ENCODE measurements around the gene SPNS3. TPM values are rescaled to one million over a fixed set of nuclear protein-coding genes. Genes with fewer than 3 reads are reported as not detected.

Gene SPNS3
- total RNA-seq, result under 1 TPM; 0.08 to 0.89 (median 0.44) TPM
- polyA plus RNA-seq, result under 1 TPM; 0.84 to 0.96 TPM

- TF ChIP-seq CTCF (IDR thresholded peaks at IDR 0.05), result no peak
- Histone ChIP-seq H3K27ac (no peak within 1 kb of the TSS), H3K9me3 (no peaks in the 10 kb centered on the region), H3K4me3 (no peak within 1 kb of the TSS), H3K4me1 (no peaks in the 10 kb centered on the region), H3K36me3 (no peaks in the 10 kb centered on the region), H3K27me3 (no peaks in the 10 kb centered on the region)
- ATAC-seq, result peak in 2 of 4 donors; percentile 18 to 57
- no peak for DNase-seq
- FAIRE-seq, result no peak
- whole genome bisulfite sequencing, 2 donors, result 68 to 74% methylated on average over 12 to 13 of the region's 13 CpGs
- intact Hi-C loops (cut with DNase I), result loop anchor here in 1 of 3 donors (10.0 kb wide), 1 partner anchor 71 kb away; no protein-coding TSS in a partner anchor
Observed at GRCh38 chr17:4433515-4434031, at the start of gene SPNS3. SPNS3 (plus strand) TSS chr17:4433940; CDS start chr17:4433968, 28 bp downstream.

GRCh38 chr17:4386406-4386805 is 47.3 kb upstream of the SPNS3 start:
- Histone ChIP-seq H3K4me3 (no peak overlapping the region), H3K9me3 (no peaks in the 10 kb centered on the region), H3K27ac (no peak overlapping the region), H3K27me3 (no peaks in the 10 kb centered on the region), H3K36me3 (no peaks in the 10 kb centered on the region), H3K4me1 (no peaks in the 10 kb centered on the region)
- ATAC-seq (no peak), DNase-seq (no peak), FAIRE-seq (no peak)
- TF ChIP-seq CTCF (IDR thresholded peaks at IDR 0.05), result no peak
- intact Hi-C loops (cut with DNase I), result no loop called here
- 93 to 97% methylated on average over 2 of the region's 2 CpGs for WGBS, 2 donors

GRCh38 chr17:4387137-4387536 is 46.6 kb upstream of the SPNS3 start:
- FAIRE-seq (no peak), ATAC-seq (no peak)
- WGBS, 2 donors, result 88 to 93% methylated on average over 5 of the region's 5 CpGs

GRCh38 chr17:4389079-4389478 is 44.7 kb upstream of the SPNS3 start:
- FAIRE-seq (no peak), ATAC-seq (peak in 1 of 4 donors; percentile 23), DNase-seq (no peak)
- Histone ChIP-seq H3K27ac (no peak overlapping the region), H3K4me3 (no peak overlapping the region), H3K27me3 (no peaks in the 10 kb centered on the region), H3K4me1 (no peaks in the 10 kb centered on the region), H3K9me3 (no peaks in the 10 kb centered on the region), H3K36me3 (no peaks in the 10 kb centered on the region)
- WGBS, 2 donors, result 67 to 69% methylated on average over 8 of the region's 8 CpGs
- intact Hi-C loops (cut with DNase I), result no loop called here
- TF ChIP-seq CTCF (IDR thresholded peaks at IDR 0.05), result no peak

More at GRCh38 chr17:4387137-4387536, 46.6 kb upstream of the SPNS3 start:
- H3K9me3 ChIP-seq, result no peaks in the 10 kb centered on the region
- no peak for TF ChIP-seq CTCF (IDR thresholded peaks at IDR 0.05)
- no peak for DNase-seq
- no peak overlapping the region for H3K4me3 ChIP-seq
- intact Hi-C loops (cut with DNase I), result no loop called here
- no peak overlapping the region for H3K27ac ChIP-seq
- H3K36me3 ChIP-seq, result no peaks in the 10 kb centered on the region
- no peaks in the 10 kb centered on the region for H3K4me1 ChIP-seq
- H3K27me3 ChIP-seq, result no peaks in the 10 kb centered on the region

GRCh38 chr17:4393806-4394205 is 39.9 kb upstream of the SPNS3 start:
- no peaks in the 10 kb centered on the region for H3K36me3 ChIP-seq
- no peak for TF ChIP-seq CTCF (IDR thresholded peaks at IDR 0.05)
- H3K27ac ChIP-seq, result no peak overlapping the region
- FAIRE-seq, result no peak
- H3K4me1 ChIP-seq, result no peaks in the 10 kb centered on the region
- H3K9me3 ChIP-seq, result no peaks in the 10 kb centered on the region
- no peak for DNase-seq
- no peak for ATAC-seq
- no peak overlapping the region for H3K4me3 ChIP-seq
- intact Hi-C loops (cut with DNase I), result no loop called here
- WGBS, 2 donors, result 62 to 74% methylated on average over 7 of the region's 7 CpGs
- no peaks in the 10 kb centered on the region for H3K27me3 ChIP-seq
